Loucy (cell line): ENCODE measurements around the gene ATG4A.

Source experiments
- H2AFZ ChIP-seq: fragments of 200-600 bp; sonication (generic); 2 replicates; pipeline ENCODE4 v1.6.0; 2016; ENCODE audit warnings: antibody characterized with exemption, mild to moderate bottlenecking, low read length, moderate library complexity
- H3F3A ChIP-seq: fragments of 200-600 bp; 2 replicates; pipeline ENCODE4 v1.6.0; 2016; ENCODE audit warnings: antibody characterized with exemption, low read depth, mild to moderate bottlenecking
- H3K27me3 ChIP-seq: fragments of 200-600 bp; sonication (generic); 2 replicates; pipeline ENCODE4 v1.6.1; 2014; ENCODE audit warnings: low read length, mild to moderate bottlenecking; ENCODE audit not compliant: insufficient read depth, poor library complexity, severe bottlenecking
- H3K36me3 ChIP-seq: fragments of 200-600 bp; sonication (generic); 2 replicates; pipeline ENCODE4 v1.6.1; 2016; ENCODE audit warnings: low read length; ENCODE audit not compliant: insufficient read depth
- H3K4me1 ChIP-seq: fragments of 200-600 bp; sonication (generic); 2 replicates; pipeline ENCODE4 v1.5.1; 2014; ENCODE audit warnings: low read length, mild to moderate bottlenecking; ENCODE audit not compliant: insufficient read depth, poor library complexity, severe bottlenecking
- H3K4me2 ChIP-seq: fragments of 200-600 bp; sonication (generic); 2 replicates; pipeline ENCODE4 v1.6.0; 2014; ENCODE audit warnings: antibody characterized with exemption, low read length, low read depth, mild to moderate bottlenecking; ENCODE audit not compliant: poor library complexity, severe bottlenecking
- H3K4me3 ChIP-seq: fragments of 200-600 bp; sonication (generic); 2 replicates; pipeline ENCODE4 v1.5.1; 2014; ENCODE audit warnings: low read length, mild to moderate bottlenecking, mixed read lengths; ENCODE audit not compliant: poor library complexity, severe bottlenecking
- H3K79me2 ChIP-seq: fragments of 200-600 bp; sonication (generic); 2 replicates; pipeline ENCODE4 v1.6.1; 2014; ENCODE audit warnings: low read length; ENCODE audit not compliant: insufficient read depth
- H3K9ac ChIP-seq: fragments of 200-600 bp; sonication (generic); 2 replicates; pipeline ENCODE4 v1.6.0; 2014; ENCODE audit warnings: mild to moderate bottlenecking, low read depth, low read length, moderate library complexity; ENCODE audit not compliant: poor library complexity, severe bottlenecking
- H3K9me2 ChIP-seq: fragments of 200-600 bp; sonication (generic); replicated peaks from 2 replicates; pipeline ENCODE4 v1.6.1; 2016; ENCODE audit warnings: low read depth, low read length, mixed read lengths
- H3K9me3 ChIP-seq: fragments of 200-600 bp; sonication (generic); 2 replicates; pipeline ENCODE4 v1.6.1; 2014; ENCODE audit warnings: mild to moderate bottlenecking, antibody characterized with exemption, low read length, low read depth; ENCODE audit not compliant: insufficient read depth
- H4K20me1 ChIP-seq: fragments of 200-600 bp; sonication (generic); 2 replicates; pipeline ENCODE4 v1.6.0; 2014; ENCODE audit warnings: antibody characterized with exemption, low read length, mild to moderate bottlenecking; ENCODE audit not compliant: insufficient read depth, poor library complexity, severe bottlenecking
- EZH2phosphoT487 ChIP-seq: fragments of 200-600 bp; IDR thresholded peaks from 2 replicates; pipeline ENCODE4 v1.6.1; 2018; ENCODE audit warnings: antibody characterized with exemption, mild to moderate bottlenecking, moderate library complexity, borderline replicate concordance
- TF ChIP-seq, protein P1 (sequence below): fragments of 200-600 bp; sonication (generic); conservative IDR thresholded peaks from 2 replicates; pipeline ENCODE4 v1.5.1; 2014; ENCODE audit warnings: mild to moderate bottlenecking, antibody characterized with exemption, low read length

ATG4A gene

DNA sequence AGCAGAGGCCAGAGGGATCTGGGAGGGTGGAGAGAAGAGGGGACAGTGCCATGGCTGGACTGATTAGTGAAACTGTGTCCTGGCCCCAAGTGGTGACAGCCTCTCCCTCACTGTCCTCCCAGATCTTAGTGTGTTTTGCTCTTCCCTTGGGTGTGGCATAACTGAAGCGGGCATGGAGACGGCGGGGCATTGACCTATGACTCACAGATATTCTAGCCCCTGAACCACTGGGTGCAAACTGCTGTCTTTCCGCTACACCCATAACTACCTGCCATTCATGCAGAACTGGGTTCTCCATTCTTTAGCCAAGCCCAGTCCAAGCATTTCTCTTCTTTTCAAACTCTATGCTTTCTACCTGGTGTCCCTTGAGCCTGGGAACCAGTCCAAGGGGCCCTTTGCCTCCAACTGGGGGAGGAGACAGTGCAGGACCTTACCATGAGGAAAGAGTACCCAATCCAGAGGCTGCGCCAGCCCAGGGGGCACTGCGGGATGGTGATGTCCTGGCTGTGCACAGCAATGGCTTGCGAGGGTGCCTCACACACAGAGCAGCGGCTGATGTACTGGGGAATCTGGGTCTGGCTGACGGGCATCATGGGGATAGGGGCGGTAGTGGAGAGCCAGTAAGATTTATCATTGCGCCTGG is 67.6 kb downstream of the ATG4A start:
- Histone ChIP-seq H3K4me1 (no peaks in the 10 kb centered on the region), H2AFZ (no peak overlapping the region), H3K9me2 (no peaks in the 10 kb centered on the region), H3K36me3 (no peaks in the 10 kb centered on the region), H3K79me2 (no peaks in the 10 kb centered on the region), H4K20me1 (no peaks in the 10 kb centered on the region), H3K27me3 (no peaks in the 10 kb centered on the region), H3K9me3 (no peaks in the 10 kb centered on the region), H3F3A (no peaks in the 10 kb centered on the region), H3K4me2 (no peak overlapping the region), H3K9ac (no peak overlapping the region), H3K4me3 (no peak overlapping the region)
- TF ChIP-seq, protein P1, sequence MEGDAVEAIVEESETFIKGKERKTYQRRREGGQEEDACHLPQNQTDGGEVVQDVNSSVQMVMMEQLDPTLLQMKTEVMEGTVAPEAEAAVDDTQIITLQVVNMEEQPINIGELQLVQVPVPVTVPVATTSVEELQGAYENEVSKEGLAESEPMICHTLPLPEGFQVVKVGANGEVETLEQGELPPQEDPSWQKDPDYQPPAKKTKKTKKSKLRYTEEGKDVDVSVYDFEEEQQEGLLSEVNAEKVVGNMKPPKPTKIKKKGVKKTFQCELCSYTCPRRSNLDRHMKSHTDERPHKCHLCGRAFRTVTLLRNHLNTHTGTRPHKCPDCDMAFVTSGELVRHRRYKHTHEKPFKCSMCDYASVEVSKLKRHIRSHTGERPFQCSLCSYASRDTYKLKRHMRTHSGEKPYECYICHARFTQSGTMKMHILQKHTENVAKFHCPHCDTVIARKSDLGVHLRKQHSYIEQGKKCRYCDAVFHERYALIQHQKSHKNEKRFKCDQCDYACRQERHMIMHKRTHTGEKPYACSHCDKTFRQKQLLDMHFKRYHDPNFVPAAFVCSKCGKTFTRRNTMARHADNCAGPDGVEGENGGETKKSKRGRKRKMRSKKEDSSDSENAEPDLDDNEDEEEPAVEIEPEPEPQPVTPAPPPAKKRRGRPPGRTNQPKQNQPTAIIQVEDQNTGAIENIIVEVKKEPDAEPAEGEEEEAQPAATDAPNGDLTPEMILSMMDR, result no peak
- TF ChIP-seq EZH2phosphoT487, result no peak

DNA sequence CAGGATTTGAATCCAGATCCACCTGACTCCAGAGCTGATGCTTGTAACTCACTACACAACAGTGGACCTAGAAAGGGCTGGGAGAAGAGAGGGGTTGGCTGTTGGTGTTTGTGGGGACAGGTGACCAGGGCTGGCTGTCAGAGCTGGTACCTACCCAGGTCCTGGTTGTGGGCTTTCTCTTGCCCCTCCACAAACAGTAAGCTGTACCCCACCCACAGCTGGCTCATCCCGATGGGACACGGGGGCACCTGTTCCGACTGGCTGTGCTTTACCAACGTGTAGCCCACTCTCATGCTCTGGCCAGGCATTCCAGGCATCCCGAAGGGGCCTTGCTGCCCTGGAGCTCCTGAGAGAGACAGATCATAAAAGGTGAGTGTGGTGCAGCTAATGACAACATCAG is 68.7 kb downstream of the ATG4A start:
- no peaks in the 10 kb centered on the region for H3K79me2 ChIP-seq
- H3K4me2 ChIP-seq, result no peak overlapping the region
- H3K9me2 ChIP-seq, result no peaks in the 10 kb centered on the region
- no peak overlapping the region for H3K9ac ChIP-seq
- H3K27me3 ChIP-seq, result no peaks in the 10 kb centered on the region
- H3F3A ChIP-seq, result no peaks in the 10 kb centered on the region
- TF ChIP-seq, protein P1, result no peak
- H2AFZ ChIP-seq, result no peak overlapping the region
- no peak overlapping the region for H3K4me3 ChIP-seq
- H3K36me3 ChIP-seq, result no peaks in the 10 kb centered on the region
- no peaks in the 10 kb centered on the region for H4K20me1 ChIP-seq
- H3K4me1 ChIP-seq, result no peaks in the 10 kb centered on the region
- no peaks in the 10 kb centered on the region for H3K9me3 ChIP-seq

DNA sequence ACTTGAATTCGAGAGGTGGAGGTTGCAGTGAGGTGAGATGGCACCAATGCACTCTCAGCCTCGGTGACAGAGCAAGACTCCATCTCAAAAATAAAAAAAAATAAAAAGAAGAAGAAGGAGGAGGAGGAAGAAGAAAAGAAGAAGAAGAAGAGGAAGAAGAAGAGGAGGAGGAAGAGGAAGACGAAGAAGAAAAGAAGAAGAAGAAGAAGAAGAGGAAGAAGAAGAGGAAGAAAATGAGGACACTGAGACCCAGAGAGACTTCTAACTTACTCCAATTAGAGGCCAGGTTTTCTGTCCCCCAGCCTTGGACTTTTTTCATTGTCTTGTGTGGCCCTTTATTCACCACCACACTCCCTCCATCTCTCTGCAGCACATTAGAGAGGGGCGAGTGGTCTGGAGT is 70.7 kb downstream of the ATG4A start:
- no peak for TF ChIP-seq EZH2phosphoT487
- TF ChIP-seq, protein P1, result no peak
- Histone ChIP-seq H4K20me1 (no peaks in the 10 kb centered on the region), H3F3A (no peaks in the 10 kb centered on the region), H2AFZ (no peak overlapping the region), H3K9me3 (no peaks in the 10 kb centered on the region), H3K9me2 (no peaks in the 10 kb centered on the region), H3K79me2 (no peaks in the 10 kb centered on the region), H3K9ac (no peak overlapping the region), H3K4me2 (no peak overlapping the region), H3K4me3 (no peak overlapping the region), H3K36me3 (no peaks in the 10 kb centered on the region), H3K4me1 (no peaks in the 10 kb centered on the region), H3K27me3 (no peaks in the 10 kb centered on the region)
